Activated naive CD4-positive, alpha-beta T cell treated with anti-CD3 and anti-CD28 coated beads for 36 hours (primary cell): ENCODE data around the gene TMEM208. TPM values are rescaled to one million over a fixed set of nuclear protein-coding genes. Genes with fewer than 3 reads are reported as not detected.

Experiments
- CTCF ChIA-PET: fragments of 350-600 bp; sonication (Branson Sonifier 250); formaldehyde crosslinking; loops from one replicate; lab custom pipeline; 2021; ENCODE audit warnings: antibody characterized with exemption; lab: Charles Lee
- DNase-seq: peaks from one replicate; pipeline ENCODE4 v3.0.0-alpha.2; 2020
- H3K27ac Mint-ChIP-seq: one replicate; pipeline ENCODE4 v1.8.0; 2021; ENCODE audit warnings: mild to moderate bottlenecking, mixed read lengths
- H3K27me3 Mint-ChIP-seq: one replicate; pipeline ENCODE4 v1.8.0; 2021; ENCODE audit warnings: low read depth, mixed read lengths
- H3K36me3 Mint-ChIP-seq: one replicate; pipeline ENCODE4 v1.8.0; 2021; ENCODE audit warnings: low read depth, mixed read lengths
- H3K4me1 Mint-ChIP-seq: one replicate; pipeline ENCODE4 v1.8.0; 2021; ENCODE audit warnings: low read depth, mixed read lengths
- H3K4me3 Mint-ChIP-seq: one replicate; pipeline ENCODE4 v1.8.0; 2021; ENCODE audit warnings: mild to moderate bottlenecking, moderate library complexity, mixed read lengths
- H3K9me3 Mint-ChIP-seq: one replicate; pipeline ENCODE4 v1.8.0; 2021; ENCODE audit warnings: mixed read lengths
- intact Hi-C: fragments of 100-400 bp; cut with micrococcal nuclease; formaldehyde crosslinking; loops from one replicate; pipeline ENCODE4 v1.15.1; 2023
- total RNA-seq, 2 experiments: library from RNA; stranded (reverse); gene quantifications; one replicate each; pipeline ENCODE4 v1.2.3, GENCODE V29; 2021

TMEM208 gene
- total RNA-seq, 2 experiments from 2014 or later, result 24.6 to 29.4 TPM

- no peak for DNase-seq
- H3K27me3 Mint-ChIP-seq, result no peaks in the 10 kb centered on the region
- CTCF ChIA-PET, result interaction anchor here (0.5 to 0.7 kb wide), 4 partner anchors 8 to 768 kb away, joined by 4 to 8 read pairs (median 6); no protein-coding TSS in a partner anchor
- intact Hi-C loops, result no loop called here
- no peaks in the 10 kb centered on the region for H3K36me3 Mint-ChIP-seq
- no peaks in the 10 kb centered on the region for H3K4me1 Mint-ChIP-seq
- no peaks in the 10 kb centered on the region for H3K9me3 Mint-ChIP-seq
- no peak overlapping the region for H3K4me3 Mint-ChIP-seq
- H3K27ac Mint-ChIP-seq, result no peak overlapping the region
Observed at GRCh38 chr16:67213197-67214019, 13.5 kb upstream of the TMEM208 start.

GRCh38 chr16:67215706-67216105 lies 11.2 kb upstream of the TMEM208 start:
- no peaks in the 10 kb centered on the region for H3K27me3 Mint-ChIP-seq
- no peaks in the 10 kb centered on the region for H3K9me3 Mint-ChIP-seq
- no peaks in the 10 kb centered on the region for H3K36me3 Mint-ChIP-seq
- CTCF ChIA-PET, result no interaction called here
- H3K27ac Mint-ChIP-seq, result no peak overlapping the region
- DNase-seq, result no peak
- intact Hi-C loops, result no loop called here
- H3K4me1 Mint-ChIP-seq, result no peaks in the 10 kb centered on the region
- H3K4me3 Mint-ChIP-seq, result no peak overlapping the region

DNA sequence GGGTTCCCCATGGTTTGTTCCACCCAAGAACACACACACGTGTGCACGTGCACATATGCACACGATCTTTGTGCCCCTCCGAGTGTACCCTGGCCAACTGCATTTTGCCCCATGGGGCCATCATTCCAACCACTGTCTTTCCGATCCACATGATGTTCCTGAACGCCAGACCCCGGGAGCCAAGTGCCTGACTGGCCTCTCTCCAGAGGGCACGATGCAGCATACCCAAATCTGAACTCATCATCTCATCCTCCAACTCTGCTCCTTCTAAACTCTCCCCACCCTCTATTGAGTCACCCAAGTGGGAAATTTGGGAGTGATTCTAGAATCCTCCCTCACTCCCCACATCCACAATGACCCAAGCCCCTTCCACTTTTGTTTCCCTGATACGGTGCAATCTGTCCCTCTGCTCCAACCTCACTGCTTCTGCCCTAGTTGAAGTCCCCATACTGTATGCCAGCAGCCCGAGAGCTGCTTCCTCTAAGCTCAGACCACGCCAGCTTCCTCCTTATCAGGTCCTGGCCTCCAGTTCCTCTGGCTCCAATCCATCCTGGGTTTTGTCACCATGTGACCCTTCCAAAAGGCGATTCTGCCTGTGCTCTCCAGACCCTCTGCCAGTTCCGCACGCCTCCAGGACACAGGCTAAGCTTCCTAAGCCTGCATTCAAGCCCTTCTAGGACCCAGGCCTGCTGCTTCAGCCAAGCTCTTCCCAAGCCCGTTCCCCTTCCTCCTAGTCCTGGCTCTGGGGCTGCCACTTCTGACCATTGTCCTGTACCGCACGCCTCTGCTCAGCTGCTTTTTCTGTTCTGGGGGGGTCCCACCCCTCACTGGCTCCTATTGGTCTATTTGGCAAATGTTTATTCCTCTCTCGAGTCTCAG lies 10.1 kb upstream of the TMEM208 start:
- intact Hi-C loops, result no loop called here
- Mint-ChIP-seq H3K27ac (no peak overlapping the region), H3K27me3 (no peaks in the 10 kb centered on the region), H3K4me3 (no peak overlapping the region), H3K4me1 (no peaks in the 10 kb centered on the region), H3K9me3 (no peaks in the 10 kb centered on the region), H3K36me3 (no peaks in the 10 kb centered on the region)
- DNase-seq, result no peak
- CTCF ChIA-PET, result interaction anchor here (0.7 to 1.2 kb wide), 2 partner anchors 16 to 19 kb away, joined by 3 to 7 read pairs; no protein-coding TSS in a partner anchor

- H3K4me1 Mint-ChIP-seq, result peaks cover 51% of the 10 kb centered on the region
- CTCF ChIA-PET, result interaction anchor here (0.8 to 1.5 kb wide), 3 partner anchors 26 to 175 kb away, joined by 3 read pairs; no protein-coding TSS in a partner anchor
- intact Hi-C loops, result no loop called here
- no peaks in the 10 kb centered on the region for H3K27me3 Mint-ChIP-seq
- no peaks in the 10 kb centered on the region for H3K9me3 Mint-ChIP-seq
- DNase-seq, result no peak
- H3K27ac Mint-ChIP-seq, result peak overlapping the region; percentile 20
- H3K4me3 Mint-ChIP-seq, result no peak overlapping the region
- H3K36me3 Mint-ChIP-seq, result peaks cover 4% of the 10 kb centered on the region
Observed at GRCh38 chr16:67223992-67224391, 2.9 kb upstream of the TMEM208 start.

GRCh38 chr16:67226295-67226803 lies 581 bp upstream of the TMEM208 start:
- Mint-ChIP-seq H3K36me3 (peaks cover 14% of the 10 kb centered on the region), H3K27ac (peak overlapping the region; percentile 78), H3K9me3 (no peaks in the 10 kb centered on the region), H3K4me3 (peak overlapping the region; percentile 100), H3K4me1 (peaks cover 51% of the 10 kb centered on the region), H3K27me3 (no peaks in the 10 kb centered on the region)
- CTCF ChIA-PET, result interaction anchor here (0.5 to 2.5 kb wide), 11 partner anchors 12 to 236 kb away, joined by 3 to 9 read pairs (median 5); no protein-coding TSS in a partner anchor
- DNase-seq, result no peak
- intact Hi-C loops, result loop anchor here (1.0 to 2.0 kb wide), 3 partner anchors 44 to 434 kb away; partner anchors contain the start of genes ACD, FBXL8, MATCAP1 and PARD6A

DNA sequence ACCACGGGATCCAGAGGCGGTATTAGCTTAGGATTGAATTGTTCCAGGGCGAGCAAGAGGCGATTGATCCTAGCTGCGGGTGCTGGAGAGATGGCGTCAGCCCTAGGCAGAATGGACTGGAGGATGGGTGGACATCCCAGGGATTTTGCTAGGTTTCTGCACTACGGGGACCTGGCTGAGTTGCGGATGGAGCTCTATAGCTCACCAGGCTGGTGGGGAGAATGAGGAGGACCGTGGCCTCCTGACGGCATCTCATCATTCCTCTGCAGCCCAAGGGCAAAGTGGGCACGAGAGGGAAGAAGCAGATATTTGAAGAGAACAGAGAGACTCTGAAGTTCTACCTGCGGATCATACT lies 614 bp downstream of the TMEM208 start:
- Mint-ChIP-seq H3K4me1 (peaks cover 51% of the 10 kb centered on the region), H3K27ac (peak overlapping the region; percentile 96), H3K4me3 (peak overlapping the region; percentile 100), H3K36me3 (peaks cover 20% of the 10 kb centered on the region), H3K9me3 (no peaks in the 10 kb centered on the region), H3K27me3 (no peaks in the 10 kb centered on the region)
- intact Hi-C loops, result loop anchor here (1.0 to 2.0 kb wide), 9 partner anchors 9 to 615 kb away; partner anchors contain the start of genes ACD, E2F4, MATCAP1 and PARD6A
- DNase-seq, result no peak
- CTCF ChIA-PET, result interaction anchor here (0.9 to 2.5 kb wide), 10 partner anchors 11 to 201 kb away, joined by 3 to 9 read pairs (median 5); no protein-coding TSS in a partner anchor

GRCh38 chr16:67228034-67228785 lies 1.3 kb downstream of the TMEM208 start:
- no peak for DNase-seq
- CTCF ChIA-PET, result interaction anchor here (0.6 to 2.5 kb wide), 7 partner anchors 10 to 1041 kb away, joined by 3 to 8 read pairs (median 5); no protein-coding TSS in a partner anchor
- intact Hi-C loops, result no loop called here
- Mint-ChIP-seq H3K27ac (peak overlapping the region; percentile 96), H3K4me1 (peaks cover 48% of the 10 kb centered on the region), H3K27me3 (no peaks in the 10 kb centered on the region), H3K9me3 (no peaks in the 10 kb centered on the region), H3K36me3 (peaks cover 25% of the 10 kb centered on the region), H3K4me3 (peak overlapping the region; percentile 100)

DNA sequence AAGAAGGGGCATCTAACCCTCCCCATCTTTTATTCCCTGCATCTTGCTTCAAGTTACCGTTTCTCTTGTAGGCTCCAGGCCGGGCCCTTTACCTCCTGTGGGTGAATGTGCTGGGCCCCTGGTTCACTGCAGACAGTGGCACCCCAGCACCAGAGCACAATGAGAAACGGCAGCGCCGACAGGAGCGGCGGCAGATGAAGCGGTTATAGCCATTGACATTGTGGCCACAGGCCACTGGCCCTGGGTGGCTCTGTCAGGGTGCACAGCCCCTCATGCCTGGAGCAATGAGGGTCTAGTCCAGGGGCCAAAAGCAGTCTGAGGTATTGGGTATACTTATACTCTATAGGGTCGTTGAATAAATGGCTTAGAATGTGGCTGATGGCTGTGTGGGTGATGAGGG lies 2.0 kb downstream of the TMEM208 start:
- CTCF ChIA-PET, result interaction anchor here (1.5 to 1.9 kb wide), 2 partner anchors 31 to 200 kb away, joined by 4 to 5 read pairs; no protein-coding TSS in a partner anchor
- H3K27ac Mint-ChIP-seq, result no peak overlapping the region
- H3K4me1 Mint-ChIP-seq, result peaks cover 43% of the 10 kb centered on the region
- peak overlapping the region; percentile 20 for H3K4me3 Mint-ChIP-seq
- no peaks in the 10 kb centered on the region for H3K27me3 Mint-ChIP-seq
- no peak for DNase-seq
- H3K9me3 Mint-ChIP-seq, result no peaks in the 10 kb centered on the region
- intact Hi-C loops, result no loop called here
- peaks cover 29% of the 10 kb centered on the region for H3K36me3 Mint-ChIP-seq

GRCh38 chr16:67229906-67230808 lies 3.2 kb downstream of the TMEM208 start:
- H3K27me3 Mint-ChIP-seq, result no peaks in the 10 kb centered on the region
- DNase-seq, result no peak
- H3K27ac Mint-ChIP-seq, result no peak overlapping the region
- peaks cover 31% of the 10 kb centered on the region for H3K36me3 Mint-ChIP-seq
- H3K4me3 Mint-ChIP-seq, result peak overlapping the region; percentile 28
- intact Hi-C loops, result no loop called here
- no peaks in the 10 kb centered on the region for H3K9me3 Mint-ChIP-seq
- CTCF ChIA-PET, result no interaction called here
- peaks cover 30% of the 10 kb centered on the region for H3K4me1 Mint-ChIP-seq

GRCh38 chr16:67230809-67231660 lies 4.1 kb downstream of the TMEM208 start:
- H3K27me3 Mint-ChIP-seq, result no peaks in the 10 kb centered on the region
- no peaks in the 10 kb centered on the region for H3K9me3 Mint-ChIP-seq
- no peak for DNase-seq
- no peak overlapping the region for H3K4me3 Mint-ChIP-seq
- H3K4me1 Mint-ChIP-seq, result peaks cover 22% of the 10 kb centered on the region
- H3K36me3 Mint-ChIP-seq, result peaks cover 33% of the 10 kb centered on the region
- H3K27ac Mint-ChIP-seq, result no peak overlapping the region
- intact Hi-C loops, result no loop called here
- CTCF ChIA-PET, result interaction anchor here (0.6 to 1.0 kb wide), 2 partner anchors 13 to 240 kb away, joined by 3 read pairs; no protein-coding TSS in a partner anchor
